Measurements from ENCODE around the gene EFHB. TPM values are rescaled to one million over a fixed set of nuclear protein-coding genes. Genes with fewer than 3 reads are reported as not detected.

The EFHB gene, protein sequence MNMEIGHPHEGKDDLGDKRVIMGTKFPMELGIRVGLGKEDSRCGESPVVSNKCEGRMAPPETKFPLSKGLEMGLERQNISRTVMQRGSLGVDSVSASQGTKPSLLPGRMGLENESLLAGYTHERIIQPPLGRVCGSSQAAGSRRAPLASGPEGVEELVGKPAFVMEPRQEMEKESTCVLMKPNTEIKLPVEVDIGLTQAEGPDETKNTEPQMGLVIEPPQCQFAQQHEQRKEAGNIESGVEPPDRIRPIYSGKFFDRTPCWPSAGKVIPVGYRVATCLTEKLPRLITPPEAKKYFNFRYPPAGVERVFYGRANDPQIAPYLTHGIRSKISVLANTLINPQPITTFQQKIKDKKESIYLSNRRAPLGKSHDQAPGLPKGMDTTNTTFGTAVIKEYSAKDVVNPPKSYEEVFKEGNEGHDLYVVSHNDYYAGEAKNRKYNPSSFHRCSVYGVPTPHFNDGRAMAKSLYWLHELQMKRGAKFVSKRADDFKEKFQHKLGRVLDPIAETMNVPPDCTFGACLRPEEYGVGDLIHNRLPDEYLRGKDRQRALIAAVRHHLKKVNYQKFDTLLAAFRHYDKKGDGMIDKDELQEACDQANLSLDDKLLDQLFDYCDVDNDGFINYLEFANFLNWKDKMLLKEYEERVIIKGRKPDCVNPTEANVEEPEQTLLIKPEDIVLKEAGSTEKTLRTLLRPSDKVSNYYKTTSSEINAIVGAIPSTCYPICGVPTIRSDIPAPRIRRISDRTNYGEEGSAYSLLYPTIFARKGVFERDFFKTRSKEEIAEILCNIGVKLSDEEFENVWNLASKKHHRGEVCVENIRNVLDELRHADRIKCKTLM
- total RNA-seq (2.1 TPM), polyA plus RNA-seq (ENCODE audit: insufficient read depth, low read depth, low replicate concordance) (3.5 TPM)
- long read RNA-seq, donor 1, partial matches to known transcripts: 0 of 1 reads
- long read RNA-seq, donor 1, other reads (novel, unspliced or antisense): 0 of 1 reads
- long read RNA-seq, donor 2: 0 reads
- long read RNA-seq, donor 3: 0 reads
- long read RNA-seq, donor 4: 0 reads
- long read RNA-seq, donor 5: 0 reads
- long read RNA-seq, donor 6: 0 reads
- long read RNA-seq, donor 7, partial matches to known transcripts: 1 of 1 reads
- long read RNA-seq, donor 7, other reads (novel, unspliced or antisense): 0 of 1 reads
- long read RNA-seq, donor 8: 0 reads
- long read RNA-seq, donor 9, partial matches to known transcripts: 0 of 1 reads
- long read RNA-seq, donor 9, other reads (novel, unspliced or antisense): 0 of 1 reads
- long read RNA-seq, donor 10: 0 reads

DNA sequence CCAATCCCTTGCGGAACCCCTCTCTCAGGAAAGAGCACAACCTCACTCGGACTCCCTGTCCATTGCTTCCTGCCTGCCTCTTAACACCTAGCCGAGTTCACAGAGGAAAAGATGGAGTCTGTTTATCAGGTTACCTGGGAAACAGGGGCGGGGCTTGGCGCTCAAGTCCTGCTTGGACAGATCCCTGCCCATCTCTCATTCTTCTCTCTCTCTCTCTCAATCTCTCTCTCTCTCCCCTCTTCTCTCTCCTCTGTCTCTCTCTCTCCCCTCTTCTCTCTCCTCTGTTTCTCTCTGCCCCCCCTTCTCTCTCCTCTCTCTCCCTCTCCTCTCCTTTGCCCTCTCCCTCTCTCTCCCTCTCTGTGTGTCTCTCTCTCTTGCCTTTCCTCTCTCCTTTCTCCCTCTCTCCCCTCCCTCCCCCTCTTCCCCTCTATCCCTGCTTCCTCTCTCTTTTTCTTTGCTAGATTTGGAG lies at the start of gene EFHB:
EFHB (minus strand) TSS at position 120 of the 469 bp plus-strand sequence. CDS start 199 bp downstream, outside the sequence.
- no peak within 1 kb of the TSS for H3K9ac ChIP-seq (ENCODE audit: low read length in 3 of 3)
- TF ChIP-seq CTCF (IDR thresholded peaks at IDR 0.05; ENCODE audit: borderline replicate concordance, extremely low read depth, insufficient read depth): no peak
- no peak for FAIRE-seq
- no peaks in the 10 kb centered on the region for H3K4me1 ChIP-seq (ENCODE audit: control insufficient read depth in 2 of 3, insufficient read depth in 2 of 3, low read depth in 1 of 3, low read length in 3 of 3)
- intact Hi-C loops (cut with DNase I): no loop called here
- H3K36me3 ChIP-seq (ENCODE audit: control insufficient read depth in 2 of 3, insufficient read depth in 3 of 3, low read length in 3 of 3): no peaks in the 10 kb centered on the region
- H3K27me3 ChIP-seq (ENCODE audit: control insufficient read depth, insufficient read depth, low read length): no peaks in the 10 kb centered on the region
- no peak within 1 kb of the TSS for H3K4me3 ChIP-seq (ENCODE audit: low read length in 3 of 3)
- H3K9me3 ChIP-seq (ENCODE audit: control insufficient read depth in 2 of 3, insufficient read depth in 1 of 3, low read length in 3 of 3): no peaks in the 10 kb centered on the region
- peak in 4 of 5 donors; percentile 43 to 54 (median 48) for DNase-seq
- H3K27ac ChIP-seq (ENCODE audit: low read depth in 2 of 2, low read length in 2 of 2): no peak within 1 kb of the TSS

DNA sequence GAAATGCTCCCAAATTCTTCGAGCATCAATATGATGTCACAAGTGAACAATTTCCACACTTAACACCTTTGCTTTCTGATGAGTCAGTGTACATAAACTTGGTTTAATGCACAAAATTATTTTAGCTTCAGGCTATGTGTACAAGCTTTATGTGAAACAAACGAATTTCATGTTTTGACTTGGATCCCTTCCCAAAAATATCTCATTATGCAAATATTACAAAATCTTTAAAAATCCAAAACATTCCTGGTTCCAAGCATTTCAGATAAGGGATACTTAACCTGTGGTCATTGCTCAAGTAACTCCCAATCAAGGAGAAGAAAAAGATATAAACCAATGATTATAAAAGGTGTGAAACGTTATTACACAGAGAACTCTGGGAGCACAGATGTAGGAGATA lies 38.0 kb upstream of the EFHB start:
- H3K9me3 ChIP-seq (ENCODE audit: control insufficient read depth in 2 of 3, insufficient read depth in 1 of 3, low read length in 3 of 3): no peaks in the 10 kb centered on the region
- no peak overlapping the region for H3K4me3 ChIP-seq (ENCODE audit: low read length in 3 of 3)
- no peak for DNase-seq
- no peak for TF ChIP-seq CTCF (IDR thresholded peaks at IDR 0.05; ENCODE audit: borderline replicate concordance, extremely low read depth, insufficient read depth)
- peaks cover 3 to 10% (median 5%) of the 10 kb centered on the region in 3 donors for H3K36me3 ChIP-seq (ENCODE audit: control insufficient read depth in 2 of 3, insufficient read depth in 3 of 3, low read length in 3 of 3)
- no peak overlapping the region for H3K27ac ChIP-seq (ENCODE audit: low read depth in 2 of 2, low read length in 2 of 2)
- no peaks in the 10 kb centered on the region for H3K27me3 ChIP-seq (ENCODE audit: control insufficient read depth, insufficient read depth, low read length)
- H3K9ac ChIP-seq (ENCODE audit: low read length in 3 of 3): no peak overlapping the region
- FAIRE-seq: no peak
- H3K4me1 ChIP-seq (ENCODE audit: control insufficient read depth in 2 of 3, insufficient read depth in 2 of 3, low read depth in 1 of 3, low read length in 3 of 3): peaks cover 0 to 5% (median 0%) of the 10 kb centered on the region in 3 donors
- intact Hi-C loops (cut with DNase I): no loop called here

GRCh38 chr3:19970327-19970726 lies 36.3 kb upstream of the EFHB start:
- no peak overlapping the region for H3K4me3 ChIP-seq (ENCODE audit: low read length in 3 of 3)
- TF ChIP-seq CTCF (IDR thresholded peaks at IDR 0.05; ENCODE audit: borderline replicate concordance, extremely low read depth, insufficient read depth): no peak
- DNase-seq (peak in 2 of 5 donors; percentile 19 to 45), FAIRE-seq (no peak)
- peaks cover 0 to 2% (median 0%) of the 10 kb centered on the region in 3 donors for H3K36me3 ChIP-seq (ENCODE audit: control insufficient read depth in 2 of 3, insufficient read depth in 3 of 3, low read length in 3 of 3)
- intact Hi-C loops (cut with DNase I): no loop called here
- no peak overlapping the region for H3K27ac ChIP-seq (ENCODE audit: low read depth in 2 of 2, low read length in 2 of 2)
- no peaks in the 10 kb centered on the region for H3K27me3 ChIP-seq (ENCODE audit: control insufficient read depth, insufficient read depth, low read length)
- H3K9me3 ChIP-seq (ENCODE audit: control insufficient read depth in 2 of 3, insufficient read depth in 1 of 3, low read length in 3 of 3): no peaks in the 10 kb centered on the region
- no peak overlapping the region for H3K9ac ChIP-seq (ENCODE audit: low read length in 3 of 3)
- H3K4me1 ChIP-seq (ENCODE audit: control insufficient read depth in 2 of 3, insufficient read depth in 2 of 3, low read depth in 1 of 3, low read length in 3 of 3): peaks cover 0 to 5% (median 0%) of the 10 kb centered on the region in 3 donors
